Mammary epithelial cell (primary cell): Measurements from ENCODE around the gene PRR16.

Experiments
- EZH2 ChIP-seq: IDR thresholded peaks from 2 replicates; pipeline ENCODE4 v1.6.1; 2012; ENCODE audit warnings: low read length, inconsistent platforms, borderline replicate concordance
- TF ChIP-seq, protein P1 (sequence below), 2 donors: IDR thresholded peaks in 1 of 2; conservative IDR thresholded peaks in 1 of 2; 2 replicates each; pipeline ENCODE4 v1.5.1; 2011 to 2012; ENCODE audit warnings: inconsistent platforms in 2 of 2, low read length in 2 of 2, mild to moderate bottlenecking in 2 of 2, control low read depth in 1 of 2, low read depth in 1 of 2; ENCODE audit not compliant: insufficient read depth in 1 of 2; ENCODE audit errors: extremely low read depth in 1 of 2

DNA sequence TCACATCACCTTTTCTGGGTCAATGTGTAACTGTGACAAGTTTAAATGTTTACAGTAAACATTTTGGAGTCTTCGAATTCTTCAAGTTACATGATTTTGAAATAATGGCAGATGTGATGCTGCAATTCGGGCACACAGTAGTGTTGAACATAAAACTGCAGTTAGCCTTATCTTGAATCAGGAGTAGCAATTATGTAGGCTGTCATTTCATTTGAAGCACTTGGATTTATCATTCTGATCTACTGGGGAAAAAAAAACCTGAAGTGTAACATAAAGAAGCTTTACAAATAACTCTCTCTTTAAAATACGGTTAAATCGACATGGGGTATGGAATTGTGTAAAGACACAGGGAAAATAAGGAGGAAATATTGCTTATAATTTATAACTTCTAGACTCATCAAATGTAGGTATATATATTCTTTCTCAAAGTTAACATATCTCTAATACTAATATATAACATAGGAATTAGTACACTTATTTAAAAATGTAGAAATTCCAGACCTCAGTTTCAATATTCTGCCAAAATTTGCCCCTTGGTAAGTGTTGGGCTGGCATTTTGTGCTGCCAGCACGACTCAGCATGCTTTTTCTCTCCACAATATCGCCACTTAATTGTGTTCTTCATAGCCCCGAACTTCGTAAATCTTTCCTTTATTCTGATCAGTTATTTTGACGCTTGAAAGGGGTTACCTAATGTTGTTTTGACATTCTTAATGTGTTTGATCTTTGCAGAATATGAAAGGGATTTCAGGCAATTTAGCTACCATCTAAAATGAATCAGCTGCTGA is 226.7 kb downstream of the PRR16 start:
- TF ChIP-seq, protein P1, sequence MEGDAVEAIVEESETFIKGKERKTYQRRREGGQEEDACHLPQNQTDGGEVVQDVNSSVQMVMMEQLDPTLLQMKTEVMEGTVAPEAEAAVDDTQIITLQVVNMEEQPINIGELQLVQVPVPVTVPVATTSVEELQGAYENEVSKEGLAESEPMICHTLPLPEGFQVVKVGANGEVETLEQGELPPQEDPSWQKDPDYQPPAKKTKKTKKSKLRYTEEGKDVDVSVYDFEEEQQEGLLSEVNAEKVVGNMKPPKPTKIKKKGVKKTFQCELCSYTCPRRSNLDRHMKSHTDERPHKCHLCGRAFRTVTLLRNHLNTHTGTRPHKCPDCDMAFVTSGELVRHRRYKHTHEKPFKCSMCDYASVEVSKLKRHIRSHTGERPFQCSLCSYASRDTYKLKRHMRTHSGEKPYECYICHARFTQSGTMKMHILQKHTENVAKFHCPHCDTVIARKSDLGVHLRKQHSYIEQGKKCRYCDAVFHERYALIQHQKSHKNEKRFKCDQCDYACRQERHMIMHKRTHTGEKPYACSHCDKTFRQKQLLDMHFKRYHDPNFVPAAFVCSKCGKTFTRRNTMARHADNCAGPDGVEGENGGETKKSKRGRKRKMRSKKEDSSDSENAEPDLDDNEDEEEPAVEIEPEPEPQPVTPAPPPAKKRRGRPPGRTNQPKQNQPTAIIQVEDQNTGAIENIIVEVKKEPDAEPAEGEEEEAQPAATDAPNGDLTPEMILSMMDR (conservative IDR thresholded peaks at IDR 0.05 in 1 of 2, IDR thresholded peaks at IDR 0.05 in 1 of 2; ENCODE audit: extremely low read depth in 1 of 2, insufficient read depth in 1 of 2, low read depth in 1 of 2, low read length in 2 of 2) = no peak
- no peak for TF ChIP-seq EZH2
